H9 (cell line): ENCODE data around the gene C11orf58. TPM values are rescaled to one million over a fixed set of nuclear protein-coding genes. Genes with fewer than 3 reads are reported as not detected.

Source experiments
- DNase-seq: peaks from one replicate; pipeline ENCODE4 v3.0.0-alpha.2; 2017
- H2AFZ ChIP-seq: one replicate; pipeline ENCODE4 v1.6.1; 2013; ENCODE audit warnings: mild to moderate bottlenecking, low read length, control low read depth, moderate library complexity
- H2AK5ac ChIP-seq: 2 replicates; pipeline ENCODE4 v1.6.1; 2013; ENCODE audit warnings: low read length, control low read depth, mixed read lengths; ENCODE audit not compliant: insufficient read length
- H2BK120ac ChIP-seq: one replicate; pipeline ENCODE4 v1.6.1; 2013; ENCODE audit warnings: low read depth, mild to moderate bottlenecking, low read length, control low read depth, inconsistent platforms; ENCODE audit not compliant: poor library complexity, severe bottlenecking
- H2BK12ac ChIP-seq: 2 replicates; pipeline ENCODE4 v1.6.1; 2013; ENCODE audit warnings: low read length, control low read depth, mixed read lengths, low read depth; ENCODE audit not compliant: insufficient read length
- H2BK15ac ChIP-seq: 2 replicates; pipeline ENCODE4 v1.6.1; 2013; ENCODE audit warnings: low read depth, low read length, control low read depth
- H2BK20ac ChIP-seq: one replicate; pipeline ENCODE4 v1.6.1; 2013; ENCODE audit warnings: low read depth, mild to moderate bottlenecking, low read length, control low read depth, inconsistent platforms; ENCODE audit not compliant: poor library complexity, severe bottlenecking
- H2BK5ac ChIP-seq: 2 replicates; pipeline ENCODE4 v1.6.1; 2013; ENCODE audit warnings: low read length, control low read depth, mixed read lengths; ENCODE audit not compliant: insufficient read length
- H3K14ac ChIP-seq: 2 replicates; pipeline ENCODE4 v1.6.1; 2013; ENCODE audit warnings: low read length, control low read depth; ENCODE audit not compliant: insufficient read depth
- H3K18ac ChIP-seq: 2 replicates; pipeline ENCODE4 v1.6.1; 2013; ENCODE audit warnings: low read depth, mild to moderate bottlenecking, mixed read lengths, low read length, control low read depth; ENCODE audit not compliant: insufficient read length
- H3K23ac ChIP-seq: 2 replicates; pipeline ENCODE4 v1.6.1; 2013; ENCODE audit warnings: low read length, control low read depth, mixed read lengths, low read depth; ENCODE audit not compliant: insufficient read length
- H3K23me2 ChIP-seq: 2 replicates; pipeline ENCODE4 v1.6.1; 2013; ENCODE audit warnings: low read depth, mild to moderate bottlenecking, mixed read lengths, low read length, control low read depth; ENCODE audit not compliant: insufficient read length, poor library complexity, severe bottlenecking
- H3K27ac ChIP-seq: 2 replicates; pipeline ENCODE4 v1.5.1; 2013; ENCODE audit warnings: low read length, control low read depth, mixed read lengths, low read depth; ENCODE audit not compliant: insufficient read length
- H3K27me3 ChIP-seq: 2 replicates; pipeline ENCODE4 v1.6.1; 2013; ENCODE audit warnings: low read length, control low read depth, inconsistent platforms; ENCODE audit not compliant: insufficient read depth
- H3K4ac ChIP-seq: 2 replicates; pipeline ENCODE4 v1.6.1; 2013; ENCODE audit warnings: low read depth, mild to moderate bottlenecking, control low read depth, inconsistent platforms, low read length, moderate library complexity
- H3K4me1 ChIP-seq: 2 replicates; pipeline ENCODE4 v1.6.1; 2013; ENCODE audit warnings: low read length, control low read depth, inconsistent platforms; ENCODE audit not compliant: insufficient read depth
- H3K4me2 ChIP-seq: 2 replicates; pipeline ENCODE4 v1.6.1; 2013; ENCODE audit warnings: low read length, control low read depth, mixed read lengths; ENCODE audit not compliant: insufficient read length, insufficient read depth
- H3K56ac ChIP-seq: 2 replicates; pipeline ENCODE4 v1.6.1; 2013; ENCODE audit warnings: low read depth, mild to moderate bottlenecking, mixed read lengths, low read length, control low read depth; ENCODE audit not compliant: insufficient read length
- H3K79me1 ChIP-seq: 2 replicates; pipeline ENCODE4 v1.6.1; 2013; ENCODE audit warnings: low read depth, mild to moderate bottlenecking, moderate library complexity, low read length, control low read depth, inconsistent platforms; ENCODE audit not compliant: insufficient read depth, poor library complexity, severe bottlenecking
- H3K79me2 ChIP-seq: 2 replicates; pipeline ENCODE4 v1.6.1; 2013; ENCODE audit warnings: low read length, control low read depth, inconsistent platforms; ENCODE audit not compliant: insufficient read depth
- H3K9ac ChIP-seq: 2 replicates; pipeline ENCODE4 v1.6.1; 2013; ENCODE audit warnings: low read length, control low read depth, mixed read lengths; ENCODE audit not compliant: insufficient read length; ENCODE audit errors: extremely low read depth
- H3K9me3 ChIP-seq: one replicate; pipeline ENCODE4 v1.6.1; 2013; ENCODE audit warnings: low read depth, low read length, inconsistent platforms; ENCODE audit not compliant: control insufficient read depth
- H3T11ph ChIP-seq: one replicate; pipeline ENCODE4 v1.6.1; 2013; ENCODE audit warnings: mild to moderate bottlenecking, low read length, control low read depth, inconsistent platforms
- H4K20me1 ChIP-seq: one replicate; pipeline ENCODE4 v1.6.1; 2013; ENCODE audit not compliant: control insufficient read depth, insufficient read length, insufficient read depth
- H4K5ac ChIP-seq: 2 replicates; pipeline ENCODE4 v1.6.1; 2013; ENCODE audit warnings: low read depth, mild to moderate bottlenecking, mixed read lengths, low read length, control low read depth; ENCODE audit not compliant: insufficient read length
- H4K8ac ChIP-seq: replicated peaks from 2 replicates; pipeline ENCODE4 v1.6.1; 2013; ENCODE audit warnings: low read length, control low read depth, mixed read lengths, low read depth; ENCODE audit not compliant: insufficient read length
- H4K91ac ChIP-seq: 2 replicates; pipeline ENCODE4 v1.6.1; 2013; ENCODE audit warnings: low read depth, mild to moderate bottlenecking, moderate library complexity, mixed read lengths, low read length, control low read depth; ENCODE audit not compliant: insufficient read length
- H3K27ac Mint-ChIP-seq, 3 experiments: 2 replicates in 2 of 3; 3 replicates in 1 of 3; pipeline ENCODE4 v1.8.0; 2020 to 2021; ENCODE audit warnings: mixed read lengths in 3 of 3, mild to moderate bottlenecking in 1 of 3, moderate library complexity in 1 of 3
- H3K27me3 Mint-ChIP-seq: 2 replicates; pipeline ENCODE4 v1.8.0; 2021; ENCODE audit warnings: low read depth, mild to moderate bottlenecking, moderate library complexity, mixed read lengths
- H3K36me3 Mint-ChIP-seq, 3 experiments: 2 replicates in 2 of 3; 3 replicates in 1 of 3; pipeline ENCODE4 v1.8.0; 2020 to 2021; ENCODE audit warnings: low read depth in 3 of 3, mixed read lengths in 3 of 3; ENCODE audit not compliant: insufficient read depth in 1 of 3
- H3K4me1 Mint-ChIP-seq, 2 experiments: 2 replicates each; pipeline ENCODE4 v1.8.0; 2020; ENCODE audit warnings: mixed read lengths in 2 of 2
- H3K4me3 Mint-ChIP-seq, 2 experiments: 2 replicates in 1 of 2; 3 replicates in 1 of 2; pipeline ENCODE4 v1.8.0; 2020 to 2021; ENCODE audit warnings: mild to moderate bottlenecking in 2 of 2, mixed read lengths in 2 of 2, moderate library complexity in 1 of 2
- H3K9me3 Mint-ChIP-seq, 2 experiments: 2 replicates in 1 of 2; 3 replicates in 1 of 2; pipeline ENCODE4 v1.8.0; 2020; ENCODE audit warnings: mild to moderate bottlenecking in 2 of 2, mixed read lengths in 2 of 2, moderate library complexity in 1 of 2
- CTCF ChIP-seq: fragments of 200-600 bp; sonication (generic); conservative IDR thresholded peaks from 3 replicates; pipeline ENCODE4 v1.8.0; 2021; ENCODE audit warnings: antibody characterized with exemption, mild to moderate bottlenecking
- WGBS: extraction: QIAGEN DNeasy Blood & Tissue Kit; methylation state at CpG from one replicate; pipeline ENCODE4 v1.1.7; 2013; ENCODE audit warnings: missing lambda C conversion rate, low lambda C conversion rate, mixed read lengths; ENCODE audit not compliant: insufficient read length; ENCODE audit errors: extremely low coverage; 5-methylcytosine and 5-hydroxymethylcytosine counted together
- total RNA-seq: library from RNA; stranded (reverse); gene quantifications from 2 replicates; pipeline ENCODE4 v1.2.1, GENCODE V29; 2021

The C11orf58 gene
- total RNA-seq, 1 experiment from 2014 or later: 169 TPM

GRCh38 chr11:16789560-16790485 is 51.4 kb downstream of the C11orf58 start:
- Histone ChIP-seq H2BK120ac (no peak overlapping the region), H3K4me1 (no peaks in the 10 kb centered on the region), H3K9ac (no peak overlapping the region), H3K56ac (no peak overlapping the region), H2AFZ (no peak overlapping the region), H3K4me2 (no peak overlapping the region), H4K8ac (no peak overlapping the region), H3K27me3 (no peaks in the 10 kb centered on the region), H2BK5ac (no peak overlapping the region), H4K20me1 (no peaks in the 10 kb centered on the region), H2BK12ac (no peak overlapping the region), H3T11ph (no peak overlapping the region), H3K79me2 (no peaks in the 10 kb centered on the region), H2BK20ac (no peak overlapping the region), H2AK5ac (no peak overlapping the region), H4K91ac (no peak overlapping the region), H3K23me2 (no peaks in the 10 kb centered on the region), H3K23ac (no peak overlapping the region), H3K27ac (no peak overlapping the region), H3K9me3 (no peaks in the 10 kb centered on the region), H3K18ac (no peak overlapping the region), H4K5ac (no peak overlapping the region), H3K79me1 (no peaks in the 10 kb centered on the region), H3K14ac (no peak overlapping the region), H2BK15ac (no peak overlapping the region), H3K4ac (no peak overlapping the region)
- no peak for DNase-seq
- Mint-ChIP-seq H3K27me3 (no peaks in the 10 kb centered on the region), H3K9me3 (no peaks in the 10 kb centered on the region), H3K36me3 (peaks cover 0 to 15% (median 5%) of the 10 kb centered on the region in 3 experiments; a peak in 5 of 7 replicates), H3K27ac (no peak overlapping the region), H3K4me3 (no peak overlapping the region), H3K4me1 (peaks cover 8 to 9% of the 10 kb centered on the region in 2 experiments)
- TF ChIP-seq CTCF: no peak
- no CpG with 5 or more reads among the region's 10 CpGs for WGBS
